ENCODE data around the gene STX8.

The STX8 gene

GRCh38 chr17:9230861-9231260 lies 344.8 kb downstream of the STX8 start:
- in situ Hi-C loops (cut with HindIII; ENCODE audit: low pct_ligation_motif_present, low pct_unique_long_range_greater_than_20kb, low sequenced_read_pairs), result no loop called here
- no peak for DNase-seq

GRCh38 chr17:9230346-9230745 lies 345.3 kb downstream of the STX8 start:
- in situ Hi-C loops (cut with HindIII; ENCODE audit: low pct_ligation_motif_present, low pct_unique_long_range_greater_than_20kb, low sequenced_read_pairs), result no loop called here
- DNase-seq, result no peak

- DNase-seq, result no peak
- in situ Hi-C loops (cut with HindIII; ENCODE audit: low pct_ligation_motif_present, low pct_unique_long_range_greater_than_20kb, low sequenced_read_pairs), result no loop called here
Observed at GRCh38 chr17:9229826-9230201, 345.8 kb downstream of the STX8 start.

- in situ Hi-C loops (cut with HindIII; ENCODE audit: low pct_ligation_motif_present, low pct_unique_long_range_greater_than_20kb, low sequenced_read_pairs), result no loop called here
Observed at GRCh38 chr17:9229160-9229825, 346.3 kb downstream of the STX8 start.

GRCh38 chr17:9228408-9229159 lies 347.0 kb downstream of the STX8 start:
- DNase-seq, result no peak
- in situ Hi-C loops (cut with HindIII; ENCODE audit: low pct_ligation_motif_present, low pct_unique_long_range_greater_than_20kb, low sequenced_read_pairs), result no loop called here

More at GRCh38 chr17:9229160-9229825, 346.3 kb downstream of the STX8 start:
- no peak for DNase-seq

- no peak for DNase-seq
- in situ Hi-C loops (cut with HindIII; ENCODE audit: low pct_ligation_motif_present, low pct_unique_long_range_greater_than_20kb, low sequenced_read_pairs), result no loop called here
Observed at GRCh38 chr17:9227819-9228407, 347.7 kb downstream of the STX8 start.

GRCh38 chr17:9226794-9227135 lies 348.9 kb downstream of the STX8 start:
- in situ Hi-C loops (cut with HindIII; ENCODE audit: low pct_ligation_motif_present, low pct_unique_long_range_greater_than_20kb, low sequenced_read_pairs), result no loop called here
- no peak for DNase-seq

GRCh38 chr17:9226130-9226793 lies 349.4 kb downstream of the STX8 start:
- no peak for DNase-seq
- in situ Hi-C loops (cut with HindIII; ENCODE audit: low pct_ligation_motif_present, low pct_unique_long_range_greater_than_20kb, low sequenced_read_pairs), result no loop called here

GRCh38 chr17:9225305-9226101 lies 350.1 kb downstream of the STX8 start:
- DNase-seq, result no peak
- in situ Hi-C loops (cut with HindIII; ENCODE audit: low pct_ligation_motif_present, low pct_unique_long_range_greater_than_20kb, low sequenced_read_pairs), result no loop called here

- in situ Hi-C loops (cut with HindIII; ENCODE audit: low pct_ligation_motif_present, low pct_unique_long_range_greater_than_20kb, low sequenced_read_pairs), result no loop called here
- DNase-seq, result no peak
Observed at GRCh38 chr17:9224485-9224884, 351.1 kb downstream of the STX8 start.

- in situ Hi-C loops (cut with HindIII; ENCODE audit: low pct_ligation_motif_present, low pct_unique_long_range_greater_than_20kb, low sequenced_read_pairs), result no loop called here
- no peak for DNase-seq
Observed at GRCh38 chr17:9223531-9223930, 352.1 kb downstream of the STX8 start.

- in situ Hi-C loops (cut with HindIII; ENCODE audit: low pct_ligation_motif_present, low pct_unique_long_range_greater_than_20kb, low sequenced_read_pairs), result no loop called here
- no peak for DNase-seq
Observed at GRCh38 chr17:9221922-9222180, 353.8 kb downstream of the STX8 start.

- in situ Hi-C loops (cut with HindIII; ENCODE audit: low pct_ligation_motif_present, low pct_unique_long_range_greater_than_20kb, low sequenced_read_pairs), result no loop called here
Observed at GRCh38 chr17:9221147-9221921, 354.3 kb downstream of the STX8 start.

GRCh38 chr17:9220398-9221146 lies 355.0 kb downstream of the STX8 start:
- in situ Hi-C loops (cut with HindIII; ENCODE audit: low pct_ligation_motif_present, low pct_unique_long_range_greater_than_20kb, low sequenced_read_pairs), result no loop called here
- no peak for DNase-seq

More at GRCh38 chr17:9221147-9221921, 354.3 kb downstream of the STX8 start:
- no peak for DNase-seq

- DNase-seq, result no peak
- in situ Hi-C loops (cut with HindIII; ENCODE audit: low pct_ligation_motif_present, low pct_unique_long_range_greater_than_20kb, low sequenced_read_pairs), result no loop called here
Observed at GRCh38 chr17:9219631-9220397, 355.8 kb downstream of the STX8 start.

GRCh38 chr17:9218911-9219310 lies 356.7 kb downstream of the STX8 start:
- DNase-seq, result no peak
- in situ Hi-C loops (cut with HindIII; ENCODE audit: low pct_ligation_motif_present, low pct_unique_long_range_greater_than_20kb, low sequenced_read_pairs), result no loop called here

- in situ Hi-C loops (cut with HindIII; ENCODE audit: low pct_ligation_motif_present, low pct_unique_long_range_greater_than_20kb, low sequenced_read_pairs), result no loop called here
- no peak for DNase-seq
Observed at GRCh38 chr17:9218064-9218635, 357.5 kb downstream of the STX8 start.

Measured in ACHN (cell line).